ENCODE measurements around the gene SCFD1.
"Not testable (repeated sequence)": the region's sequence is repeated elsewhere in the genome, so short reads cannot be mapped to it uniquely, and the experiment has no call there.

GRCh38 chr14:30604696-30605095 is 17.4 kb upstream of the SCFD1 start:
- not testable (repeated sequence) for TF ChIP-seq CTCF (IDR thresholded peaks at IDR 0.05 in 8 of 11, conservative IDR thresholded peaks at IDR 0.05 in 3 of 11); POLR2AphosphoS5 (IDR thresholded peaks at IDR 0.05); POLR2A (IDR thresholded peaks at IDR 0.05)

Data from spleen (tissue), 7 donors.